CD14-positive monocyte (primary cell): ENCODE data around the gene FHIT. TPM values are rescaled to one million over a fixed set of nuclear protein-coding genes. Genes with fewer than 3 reads are reported as not detected.

Experiments used
- DNase-seq, 3 donors: peaks; one replicate each; pipeline ENCODE4 v3.0.0-alpha.2; 2011 to 2022
- H2AFZ ChIP-seq: 2 replicates; pipeline ENCODE4 v1.6.0; 2012; ENCODE audit warnings: mild to moderate bottlenecking, low read depth, low read length, inconsistent platforms; ENCODE audit not compliant: insufficient read depth, poor library complexity, severe bottlenecking
- H3K27ac ChIP-seq, 2 donors: 1 replicate in 1 of 2; 2 replicates in 1 of 2; pipeline ENCODE4 v1.5.1; 2012 to 2013; ENCODE audit warnings: low read length in 2 of 2, control low read depth in 1 of 2, inconsistent platforms in 1 of 2, low read depth in 1 of 2, mild to moderate bottlenecking in 1 of 2
- H3K27me3 ChIP-seq, 2 donors: one replicate each; pipeline versions ENCODE4 v1.6.0 to v1.6.1; 2011 to 2013; ENCODE audit warnings: low read length in 2 of 2; ENCODE audit not compliant: control insufficient read depth in 2 of 2, insufficient read depth in 2 of 2
- H3K36me3 ChIP-seq, 2 donors: replicated peaks in 1 of 2; 1 replicate in 1 of 2; 2 replicates in 1 of 2; pipeline versions ENCODE4 v1.5.1 to v1.6.1; 2012 to 2013; ENCODE audit warnings: low read length in 2 of 2, control low read depth in 1 of 2, inconsistent platforms in 1 of 2, mild to moderate bottlenecking in 1 of 2; ENCODE audit not compliant: insufficient read depth in 2 of 2, control insufficient read depth in 1 of 2
- H3K4me1 ChIP-seq, 2 donors: 1 replicate in 1 of 2; 2 replicates in 1 of 2; pipeline versions ENCODE4 v1.5.1 to v1.6.1; 2012 to 2013; ENCODE audit warnings: low read length in 2 of 2, control low read depth in 1 of 2, inconsistent platforms in 1 of 2, mild to moderate bottlenecking in 1 of 2, moderate library complexity in 1 of 2; ENCODE audit not compliant: insufficient read depth in 2 of 2, control insufficient read depth in 1 of 2
- H3K4me2 ChIP-seq: replicated peaks from 2 replicates; pipeline ENCODE3; 2012; ENCODE audit warnings: low read length, moderate library complexity, mild to moderate bottlenecking; ENCODE audit not compliant: poor library complexity, severe bottlenecking; ENCODE audit errors: extremely low read depth
- H3K4me3 ChIP-seq, 3 experiments: fragments of 200-600 bp in 1 of 3; sonication (generic) in 1 of 3; replicated peaks in 1 of 3; 1 replicate in 2 of 3; 2 replicates in 1 of 3; pipeline ENCODE4 v1.5.1; 2011 to 2013; ENCODE audit warnings: low read length in 3 of 3, mild to moderate bottlenecking in 3 of 3, control low read depth in 2 of 3, low read depth in 2 of 3, inconsistent platforms in 1 of 3, moderate library complexity in 1 of 3
- H3K79me2 ChIP-seq: 2 replicates; pipeline ENCODE4 v1.6.0; 2012; ENCODE audit warnings: mild to moderate bottlenecking, control low read depth, inconsistent platforms, low read length, moderate library complexity; ENCODE audit not compliant: insufficient read depth
- H3K9ac ChIP-seq: 2 replicates; pipeline ENCODE4 v1.6.0; 2017; ENCODE audit warnings: low read length, mild to moderate bottlenecking; ENCODE audit not compliant: insufficient read depth, poor library complexity, severe bottlenecking
- H3K9me3 ChIP-seq, 2 donors: replicated peaks in 1 of 2; 1 replicate in 1 of 2; 2 replicates in 1 of 2; pipeline versions ENCODE4 v1.5.1 to v1.6.1; 2012 to 2013; ENCODE audit warnings: low read length in 2 of 2, control low read depth in 1 of 2; ENCODE audit not compliant: control insufficient read depth in 1 of 2, insufficient read depth in 1 of 2
- H4K20me1 ChIP-seq: 2 replicates; pipeline ENCODE4 v1.6.0; 2012; ENCODE audit warnings: mild to moderate bottlenecking, low read length, control low read depth, moderate library complexity; ENCODE audit not compliant: insufficient read depth
- H3K27ac Mint-ChIP-seq, 7 donors: one replicate each; pipeline ENCODE4 v1.8.0; 2020; ENCODE audit warnings: mild to moderate bottlenecking in 7 of 7, mixed read lengths in 7 of 7, moderate library complexity in 6 of 7, inconsistent platforms in 2 of 7
- H3K27me3 Mint-ChIP-seq, 3 donors: one replicate each; pipeline ENCODE4 v1.8.0; 2021 to 2022; ENCODE audit warnings: low read depth in 3 of 3, mild to moderate bottlenecking in 3 of 3, mixed read lengths in 3 of 3, moderate library complexity in 3 of 3, inconsistent platforms in 1 of 3
- H3K36me3 Mint-ChIP-seq, 2 donors: one replicate each; pipeline ENCODE4 v1.8.0; 2020; ENCODE audit warnings: mixed read lengths in 2 of 2, inconsistent platforms in 1 of 2, mild to moderate bottlenecking in 1 of 2
- H3K4me1 Mint-ChIP-seq: one replicate; pipeline ENCODE4 v1.8.0; 2020; ENCODE audit warnings: mild to moderate bottlenecking, mixed read lengths
- H3K4me3 Mint-ChIP-seq, 2 donors: one replicate each; pipeline ENCODE4 v1.8.0; 2020; ENCODE audit warnings: mild to moderate bottlenecking in 2 of 2, mixed read lengths in 2 of 2, moderate library complexity in 1 of 2
- H3K9me3 Mint-ChIP-seq, 7 donors: one replicate each; pipeline ENCODE4 v1.8.0; 2020 to 2022; ENCODE audit warnings: mixed read lengths in 7 of 7, mild to moderate bottlenecking in 6 of 7, moderate library complexity in 6 of 7, inconsistent platforms in 2 of 7
- CTCF ChIP-seq: fragments of 200-600 bp; IDR thresholded peaks from one replicate; pipeline ENCODE4 v1.8.0; 2022; ENCODE audit warnings: antibody characterized with exemption, mild to moderate bottlenecking
- WGBS: methylation state at CpG from one replicate; pipeline ENCODE4 v1.1.5; 2013; ENCODE audit warnings: missing lambda C conversion rate; ENCODE audit not compliant: insufficient coverage; 5-methylcytosine and 5-hydroxymethylcytosine counted together
- intact Hi-C, 2 donors: fragments of 100-400 bp; cut with micrococcal nuclease; formaldehyde crosslinking; loops; one replicate each; pipeline versions ENCODE4 v1.15.0 to v1.15.1; 2023
- polyA plus RNA-seq, 3 donors: library from polyadenylated mRNA; depleted of rRNA in 1 of 3; unstranded in 2 of 3; stranded (reverse) in 1 of 3; fragments of 300-500 nt in 2 of 3; fragments of >200 nt in 1 of 3; fragmentation: Illumina TruSeq in 2 of 3; gene quantifications; 1 replicate in 2 of 3; 2 replicates in 1 of 3; pipeline ENCODE4 v1.2.3, GENCODE V29; 2012 to 2021

The FHIT gene
- polyA plus RNA-seq, 3 donors = 1.7 to 3.4 (median 3.2) TPM

- Mint-ChIP-seq H3K27me3 (no peaks in the 10 kb centered on the region), H3K36me3 (no peaks in the 10 kb centered on the region), H3K27ac (no peak overlapping the region), H3K9me3 (peaks cover 3 to 11% (median 6%) of the 10 kb centered on the region in 7 donors), H3K4me3 (no peak overlapping the region), H3K4me1 (no peaks in the 10 kb centered on the region)
- Histone ChIP-seq H3K4me3 (no peak overlapping the region), H3K27me3 (no peaks in the 10 kb centered on the region), H2AFZ (no peak overlapping the region), H3K27ac (no peak overlapping the region), H3K4me1 (no peaks in the 10 kb centered on the region), H3K36me3 (no peaks in the 10 kb centered on the region), H3K9me3 (no peaks in the 10 kb centered on the region), H3K4me2 (no peak overlapping the region), H4K20me1 (no peaks in the 10 kb centered on the region), H3K79me2 (no peaks in the 10 kb centered on the region), H3K9ac (no peak overlapping the region)
- WGBS = no CpG with 5 or more reads among the region's 3 CpGs
- DNase-seq = no peak
- no peak for TF ChIP-seq CTCF
- intact Hi-C loops = no loop called here
These were observed 1418.5 kb downstream of the FHIT start for GRCh38 chr3:59832702-59833101.

- Mint-ChIP-seq H3K36me3 (no peaks in the 10 kb centered on the region), H3K9me3 (peaks cover 3 to 11% (median 6%) of the 10 kb centered on the region in 7 donors), H3K27ac (no peak overlapping the region), H3K27me3 (no peaks in the 10 kb centered on the region), H3K4me3 (no peak overlapping the region), H3K4me1 (no peaks in the 10 kb centered on the region)
- Histone ChIP-seq H3K27ac (no peak overlapping the region), H3K4me3 (no peak overlapping the region), H3K36me3 (no peaks in the 10 kb centered on the region), H3K4me1 (no peaks in the 10 kb centered on the region), H4K20me1 (no peaks in the 10 kb centered on the region), H3K9me3 (no peaks in the 10 kb centered on the region), H2AFZ (no peak overlapping the region), H3K4me2 (no peak overlapping the region), H3K79me2 (no peaks in the 10 kb centered on the region), H3K27me3 (no peaks in the 10 kb centered on the region), H3K9ac (no peak overlapping the region)
- WGBS = 75% methylated on average over 1 of the region's 3 CpGs
- no peak for TF ChIP-seq CTCF
- intact Hi-C loops = no loop called here
- no peak for DNase-seq
These were observed 1419.0 kb downstream of the FHIT start for GRCh38 chr3:59832241-59832640.
